ENCODE results near the gene ODAD2. TPM values are rescaled to one million over a fixed set of nuclear protein-coding genes. Genes with fewer than 3 reads are reported as not detected.

Gene ODAD2
- total RNA-seq, 1 experiment from 2014 or later: not detected

DNA sequence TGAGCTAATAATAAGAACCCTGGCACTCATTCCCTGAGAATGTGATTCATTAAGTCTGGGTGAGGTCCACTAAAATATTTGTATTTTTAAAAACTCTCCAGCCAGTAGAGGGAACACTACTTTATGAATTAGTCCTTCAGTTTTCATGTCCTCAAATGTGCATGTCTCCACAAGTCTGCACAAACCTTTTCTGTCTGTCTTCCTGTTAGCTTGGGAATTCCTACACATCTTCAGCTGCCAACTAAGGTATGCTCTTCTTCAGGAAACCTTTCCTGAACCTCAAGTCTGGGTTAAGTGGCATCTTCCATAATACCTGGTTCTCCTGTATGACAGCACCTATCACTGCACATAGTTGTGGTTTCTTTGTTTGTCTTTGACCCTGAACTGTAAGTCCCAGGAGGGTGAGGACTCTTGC, 133.7 kb downstream of the ODAD2 start:
- DNase-seq (ENCODE audit: low read depth, low spot score) (no peak), ATAC-seq (no peak)
- intact Hi-C loops (cut with micrococcal nuclease; ENCODE audit: unreplicated experiment) (no loop called here), in situ Hi-C loops (cut with HindIII; ENCODE audit: low pct_unique_long_range_greater_than_20kb, low sequenced_read_pairs) (no loop called here)
- POLR2A ChIA-PET: no interaction called here
- BruUV-seq (replicated peaks): no TSS peak
- Histone ChIP-seq H3K27me3 (ENCODE audit: control insufficient read depth, insufficient read depth, low read length) (no peaks in the 10 kb centered on the region), H3K4me3 (ENCODE audit: low read depth in 2 of 2, low read length in 2 of 2) (no peak overlapping the region), H3K27ac (ENCODE audit: low read length) (no peak overlapping the region), H3K4me1 (ENCODE audit: control insufficient read depth, insufficient read depth, low read length) (no peaks in the 10 kb centered on the region), H3K36me3 (ENCODE audit: control insufficient read depth, insufficient read depth, low read length) (no peaks in the 10 kb centered on the region), H3K9me3 (ENCODE audit: control insufficient read depth, insufficient read depth, low read depth, low read length) (no peaks in the 10 kb centered on the region)
- CTCF ChIA-PET: no interaction called here
- TF ChIP-seq, protein P1, sequence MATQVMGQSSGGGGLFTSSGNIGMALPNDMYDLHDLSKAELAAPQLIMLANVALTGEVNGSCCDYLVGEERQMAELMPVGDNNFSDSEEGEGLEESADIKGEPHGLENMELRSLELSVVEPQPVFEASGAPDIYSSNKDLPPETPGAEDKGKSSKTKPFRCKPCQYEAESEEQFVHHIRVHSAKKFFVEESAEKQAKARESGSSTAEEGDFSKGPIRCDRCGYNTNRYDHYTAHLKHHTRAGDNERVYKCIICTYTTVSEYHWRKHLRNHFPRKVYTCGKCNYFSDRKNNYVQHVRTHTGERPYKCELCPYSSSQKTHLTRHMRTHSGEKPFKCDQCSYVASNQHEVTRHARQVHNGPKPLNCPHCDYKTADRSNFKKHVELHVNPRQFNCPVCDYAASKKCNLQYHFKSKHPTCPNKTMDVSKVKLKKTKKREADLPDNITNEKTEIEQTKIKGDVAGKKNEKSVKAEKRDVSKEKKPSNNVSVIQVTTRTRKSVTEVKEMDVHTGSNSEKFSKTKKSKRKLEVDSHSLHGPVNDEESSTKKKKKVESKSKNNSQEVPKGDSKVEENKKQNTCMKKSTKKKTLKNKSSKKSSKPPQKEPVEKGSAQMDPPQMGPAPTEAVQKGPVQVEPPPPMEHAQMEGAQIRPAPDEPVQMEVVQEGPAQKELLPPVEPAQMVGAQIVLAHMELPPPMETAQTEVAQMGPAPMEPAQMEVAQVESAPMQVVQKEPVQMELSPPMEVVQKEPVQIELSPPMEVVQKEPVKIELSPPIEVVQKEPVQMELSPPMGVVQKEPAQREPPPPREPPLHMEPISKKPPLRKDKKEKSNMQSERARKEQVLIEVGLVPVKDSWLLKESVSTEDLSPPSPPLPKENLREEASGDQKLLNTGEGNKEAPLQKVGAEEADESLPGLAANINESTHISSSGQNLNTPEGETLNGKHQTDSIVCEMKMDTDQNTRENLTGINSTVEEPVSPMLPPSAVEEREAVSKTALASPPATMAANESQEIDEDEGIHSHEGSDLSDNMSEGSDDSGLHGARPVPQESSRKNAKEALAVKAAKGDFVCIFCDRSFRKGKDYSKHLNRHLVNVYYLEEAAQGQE (IDR thresholded peaks at IDR 0.05; ENCODE audit: insufficient read depth in 1 of 2, low read depth in 2 of 2, low read length in 1 of 2): no peak
- TF ChIP-seq, protein P2, sequence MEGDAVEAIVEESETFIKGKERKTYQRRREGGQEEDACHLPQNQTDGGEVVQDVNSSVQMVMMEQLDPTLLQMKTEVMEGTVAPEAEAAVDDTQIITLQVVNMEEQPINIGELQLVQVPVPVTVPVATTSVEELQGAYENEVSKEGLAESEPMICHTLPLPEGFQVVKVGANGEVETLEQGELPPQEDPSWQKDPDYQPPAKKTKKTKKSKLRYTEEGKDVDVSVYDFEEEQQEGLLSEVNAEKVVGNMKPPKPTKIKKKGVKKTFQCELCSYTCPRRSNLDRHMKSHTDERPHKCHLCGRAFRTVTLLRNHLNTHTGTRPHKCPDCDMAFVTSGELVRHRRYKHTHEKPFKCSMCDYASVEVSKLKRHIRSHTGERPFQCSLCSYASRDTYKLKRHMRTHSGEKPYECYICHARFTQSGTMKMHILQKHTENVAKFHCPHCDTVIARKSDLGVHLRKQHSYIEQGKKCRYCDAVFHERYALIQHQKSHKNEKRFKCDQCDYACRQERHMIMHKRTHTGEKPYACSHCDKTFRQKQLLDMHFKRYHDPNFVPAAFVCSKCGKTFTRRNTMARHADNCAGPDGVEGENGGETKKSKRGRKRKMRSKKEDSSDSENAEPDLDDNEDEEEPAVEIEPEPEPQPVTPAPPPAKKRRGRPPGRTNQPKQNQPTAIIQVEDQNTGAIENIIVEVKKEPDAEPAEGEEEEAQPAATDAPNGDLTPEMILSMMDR (IDR thresholded peaks at IDR 0.05): no peak
- TF ChIP-seq TCF7L2 (IDR thresholded peaks at IDR 0.05; ENCODE audit: low read depth, low read length): no peak
- no peak for TF ChIP-seq POLR2AphosphoS5 (IDR thresholded peaks at IDR 0.05; ENCODE audit: low read depth, low read length)
- TF ChIP-seq SIN3A (IDR thresholded peaks at IDR 0.05; ENCODE audit: borderline replicate concordance, insufficient read depth, low read depth, low read length): no peak

DNA sequence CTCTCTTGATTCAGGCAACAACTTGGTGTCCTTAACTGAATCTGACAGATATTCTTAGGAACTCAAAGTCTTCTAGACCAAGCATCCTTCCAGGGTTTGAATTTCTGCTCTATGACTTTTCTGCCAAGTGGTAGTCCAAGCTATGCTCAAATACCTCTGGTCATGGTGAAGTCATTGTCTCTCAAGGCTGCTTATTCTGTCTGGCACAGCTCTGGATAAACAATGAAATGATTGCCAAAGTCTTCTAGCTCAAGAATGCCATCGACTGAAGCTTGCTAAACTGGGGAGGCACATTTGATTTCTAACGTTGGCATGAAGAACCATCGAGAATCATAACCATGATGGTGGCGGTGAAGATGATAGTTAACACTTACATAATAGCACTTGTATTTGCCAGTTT, 137.1 kb downstream of the ODAD2 start:
- Histone ChIP-seq H3K27me3 (ENCODE audit: control insufficient read depth, insufficient read depth, low read length) (no peaks in the 10 kb centered on the region), H3K4me1 (ENCODE audit: control insufficient read depth, insufficient read depth, low read length) (no peaks in the 10 kb centered on the region), H3K36me3 (ENCODE audit: control insufficient read depth, insufficient read depth, low read length) (no peaks in the 10 kb centered on the region), H3K27ac (ENCODE audit: low read length) (no peak overlapping the region), H3K9me3 (ENCODE audit: control insufficient read depth, insufficient read depth, low read depth, low read length) (no peaks in the 10 kb centered on the region), H3K4me3 (ENCODE audit: low read depth in 2 of 2, low read length in 2 of 2) (no peak overlapping the region)
- ATAC-seq: no peak
- DNase-seq (ENCODE audit: low read depth, low spot score): no peak
- intact Hi-C loops (cut with micrococcal nuclease; ENCODE audit: unreplicated experiment): no loop called here
- TF ChIP-seq, protein P1 (IDR thresholded peaks at IDR 0.05; ENCODE audit: insufficient read depth in 1 of 2, low read depth in 2 of 2, low read length in 1 of 2): no peak
- no peak for TF ChIP-seq SIN3A (IDR thresholded peaks at IDR 0.05; ENCODE audit: borderline replicate concordance, insufficient read depth, low read depth, low read length)
- no peak for TF ChIP-seq TCF7L2 (IDR thresholded peaks at IDR 0.05; ENCODE audit: low read depth, low read length)
- no peak for TF ChIP-seq POLR2AphosphoS5 (IDR thresholded peaks at IDR 0.05; ENCODE audit: low read depth, low read length)
- TF ChIP-seq, protein P2 (IDR thresholded peaks at IDR 0.05): no peak
- in situ Hi-C loops (cut with HindIII; ENCODE audit: low pct_unique_long_range_greater_than_20kb, low sequenced_read_pairs): no loop called here
- ChIA-PET POLR2A (no interaction called here), CTCF (no interaction called here)
- no TSS peak for BruUV-seq (replicated peaks)
